Upper lobe of right lung (tissue), 1 donor: ENCODE results near the gene FCRL5. TPM values are rescaled to one million over a fixed set of nuclear protein-coding genes. Genes with fewer than 3 reads are reported as not detected.

Experiments used
- ATAC-seq: fragments of 200-7000 bp; cut with Tn5 transposase; one replicate; pipeline ENCODE4 v1.9.1; 2020; ENCODE audit warnings: mild to moderate bottlenecking, moderate library complexity
- DNase-seq: peaks from one replicate; pipeline ENCODE4 v3.0.0-alpha.2; 2020
- H3K27ac ChIP-seq: fragments of 200-600 bp; one replicate; pipeline ENCODE4 v1.8.0; 2022
- H3K27me3 ChIP-seq: fragments of 200-600 bp; one replicate; pipeline ENCODE4 v1.8.0; 2022; ENCODE audit warnings: mild to moderate bottlenecking
- H3K36me3 ChIP-seq: fragments of 200-600 bp; one replicate; pipeline ENCODE4 v1.8.0; 2022
- H3K4me1 ChIP-seq: fragments of 200-600 bp; one replicate; pipeline ENCODE4 v1.8.0; 2022
- H3K4me3 ChIP-seq: fragments of 200-600 bp; one replicate; pipeline ENCODE4 v1.8.0; 2022; ENCODE audit warnings: mild to moderate bottlenecking
- H3K9me3 ChIP-seq: fragments of 200-600 bp; one replicate; pipeline ENCODE4 v1.8.0; 2022
- intact Hi-C: fragments of 100-400 bp; cut with DNase I; formaldehyde crosslinking; loops from one replicate; pipeline ENCODE4 v1.11.0; 2022
- total RNA-seq: library from RNA; stranded (reverse); fragmentation: NEBNext Ultra II Directional; extraction: Animal tissue kit (Norgen Biotek cat#: 25700); gene quantifications from one replicate; pipeline ENCODE4 v1.2.1, GENCODE V29; 2021
- TF ChIP-seq, protein P1 (sequence below): fragments of 200-600 bp; IDR thresholded peaks from one replicate; pipeline ENCODE4 v1.8.0; 2022; ENCODE audit warnings: antibody characterized with exemption
- donor health status: DM: no; HTN: yes; CAD: no; lungs with severe emphysema.

Gene FCRL5
- total RNA-seq, 1 donor from 2014 or later, result 0.93 TPM

DNA sequence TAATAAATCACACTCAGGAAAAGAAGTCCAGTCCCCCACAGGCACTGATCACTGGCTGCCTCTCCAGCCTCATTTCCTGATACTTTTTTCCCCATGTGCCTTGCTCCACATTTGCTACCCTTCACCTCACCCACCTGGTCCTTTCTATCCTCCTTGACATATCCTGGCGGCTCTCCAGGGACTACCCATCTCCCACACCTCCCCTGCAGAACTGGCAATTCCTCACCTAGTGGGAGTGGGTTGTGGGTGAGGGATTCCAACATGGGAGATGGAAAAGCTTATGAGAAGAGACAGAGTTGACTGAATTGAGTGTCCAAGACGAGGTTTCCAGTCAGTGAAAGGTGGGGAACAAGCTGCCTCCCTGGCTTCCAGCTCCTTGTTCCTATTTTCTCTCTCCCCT lies 69.6 kb downstream of the FCRL5 start:
- H3K27ac ChIP-seq, result no peak overlapping the region

GRCh38 chr1:157482174-157482573 lies 70.1 kb downstream of the FCRL5 start:
- DNase-seq, result no peak
- Histone ChIP-seq H3K4me1 (no peaks in the 10 kb centered on the region), H3K9me3 (no peaks in the 10 kb centered on the region), H3K27me3 (no peaks in the 10 kb centered on the region), H3K27ac (no peak overlapping the region), H3K36me3 (no peaks in the 10 kb centered on the region), H3K4me3 (no peak overlapping the region)
- TF ChIP-seq, protein P1, sequence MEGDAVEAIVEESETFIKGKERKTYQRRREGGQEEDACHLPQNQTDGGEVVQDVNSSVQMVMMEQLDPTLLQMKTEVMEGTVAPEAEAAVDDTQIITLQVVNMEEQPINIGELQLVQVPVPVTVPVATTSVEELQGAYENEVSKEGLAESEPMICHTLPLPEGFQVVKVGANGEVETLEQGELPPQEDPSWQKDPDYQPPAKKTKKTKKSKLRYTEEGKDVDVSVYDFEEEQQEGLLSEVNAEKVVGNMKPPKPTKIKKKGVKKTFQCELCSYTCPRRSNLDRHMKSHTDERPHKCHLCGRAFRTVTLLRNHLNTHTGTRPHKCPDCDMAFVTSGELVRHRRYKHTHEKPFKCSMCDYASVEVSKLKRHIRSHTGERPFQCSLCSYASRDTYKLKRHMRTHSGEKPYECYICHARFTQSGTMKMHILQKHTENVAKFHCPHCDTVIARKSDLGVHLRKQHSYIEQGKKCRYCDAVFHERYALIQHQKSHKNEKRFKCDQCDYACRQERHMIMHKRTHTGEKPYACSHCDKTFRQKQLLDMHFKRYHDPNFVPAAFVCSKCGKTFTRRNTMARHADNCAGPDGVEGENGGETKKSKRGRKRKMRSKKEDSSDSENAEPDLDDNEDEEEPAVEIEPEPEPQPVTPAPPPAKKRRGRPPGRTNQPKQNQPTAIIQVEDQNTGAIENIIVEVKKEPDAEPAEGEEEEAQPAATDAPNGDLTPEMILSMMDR, result no peak
- ATAC-seq, result no peak
- intact Hi-C loops, result no loop called here

More for the DNA sequence above, 69.6 kb downstream of the FCRL5 start:
- intact Hi-C loops, result no loop called here
- Histone ChIP-seq H3K36me3 (no peaks in the 10 kb centered on the region), H3K4me1 (no peaks in the 10 kb centered on the region), H3K9me3 (no peaks in the 10 kb centered on the region), H3K27me3 (no peaks in the 10 kb centered on the region), H3K4me3 (no peak overlapping the region)
- TF ChIP-seq, protein P1, result no peak
- DNase-seq, result no peak
- ATAC-seq, result no peak

- TF ChIP-seq, protein P1, result no peak
- H3K4me3 ChIP-seq, result no peak overlapping the region
- no peaks in the 10 kb centered on the region for H3K27me3 ChIP-seq
- H3K27ac ChIP-seq, result no peak overlapping the region
- intact Hi-C loops, result no loop called here
- DNase-seq, result no peak
- H3K36me3 ChIP-seq, result no peaks in the 10 kb centered on the region
- peaks cover 7% of the 10 kb centered on the region for H3K9me3 ChIP-seq
- H3K4me1 ChIP-seq, result no peaks in the 10 kb centered on the region
- no peak for ATAC-seq
Measured at GRCh38 chr1:157478030-157478429, 74.3 kb downstream of the FCRL5 start.

DNA sequence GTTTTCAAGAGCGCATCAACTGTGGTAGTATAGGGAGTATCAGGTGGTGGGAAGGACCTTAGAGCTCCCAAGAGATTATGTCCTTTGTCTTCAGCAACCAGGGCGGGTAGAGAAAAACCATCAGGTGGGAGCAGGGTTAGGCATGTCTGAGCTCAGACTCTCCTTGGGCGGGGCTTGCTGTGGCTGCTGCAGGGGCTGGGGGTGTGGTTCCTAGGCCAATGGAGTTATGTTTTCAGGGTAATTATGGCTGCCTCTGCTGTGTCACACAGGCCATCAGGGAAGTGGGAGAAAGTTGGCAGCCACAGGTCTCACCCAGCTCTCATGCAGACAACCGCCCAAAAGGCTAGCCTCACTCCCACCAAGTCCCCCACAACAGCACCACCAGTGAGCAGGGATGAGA lies 74.9 kb downstream of the FCRL5 start:
- ATAC-seq (no peak), DNase-seq (no peak)
- H3K4me3 ChIP-seq, result no peak overlapping the region
- H3K27ac ChIP-seq, result no peak overlapping the region
- intact Hi-C loops, result no loop called here
- TF ChIP-seq, protein P1, result no peak
- H3K9me3 ChIP-seq, result peaks cover 7% of the 10 kb centered on the region
- no peaks in the 10 kb centered on the region for H3K36me3 ChIP-seq
- H3K4me1 ChIP-seq, result no peaks in the 10 kb centered on the region
- no peaks in the 10 kb centered on the region for H3K27me3 ChIP-seq

- intact Hi-C loops, result no loop called here
- Histone ChIP-seq H3K4me3 (no peak overlapping the region), H3K27me3 (no peaks in the 10 kb centered on the region), H3K9me3 (peaks cover 7% of the 10 kb centered on the region), H3K27ac (no peak overlapping the region), H3K36me3 (no peaks in the 10 kb centered on the region), H3K4me1 (no peaks in the 10 kb centered on the region)
- DNase-seq, result no peak
- ATAC-seq, result no peak
- TF ChIP-seq, protein P1, result no peak
Measured at GRCh38 chr1:157472959-157473358, 79.4 kb downstream of the FCRL5 start.

DNA sequence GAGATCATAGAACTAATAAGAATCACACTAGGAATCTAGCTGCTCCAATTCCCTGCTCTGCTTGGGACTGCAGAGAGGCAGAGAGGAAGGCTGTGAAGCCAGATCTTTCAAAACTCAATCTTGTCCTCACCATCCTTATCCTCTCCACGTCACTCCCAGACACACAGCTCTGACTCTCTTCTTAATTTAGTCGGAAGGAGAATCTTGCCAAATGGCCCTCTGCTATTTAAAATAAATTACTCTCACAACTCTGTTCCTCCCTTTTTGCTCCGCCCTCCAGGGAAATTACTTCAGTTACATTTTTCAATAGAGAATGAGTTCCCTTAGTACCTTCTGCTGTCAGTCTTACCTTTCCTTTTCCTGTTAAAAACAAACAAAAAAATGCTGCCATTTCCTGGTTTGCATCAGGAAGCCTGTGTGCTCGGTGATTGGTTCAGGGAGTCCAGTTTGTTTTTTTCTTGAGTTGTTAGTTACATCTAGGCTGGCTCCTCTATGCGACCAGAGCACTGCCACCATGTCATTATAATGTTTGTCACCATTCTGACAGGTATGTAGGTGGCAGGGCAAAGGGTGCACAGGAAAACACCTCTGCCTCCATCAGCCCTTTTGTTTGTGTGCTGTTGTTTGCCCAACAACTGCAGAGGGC lies 80.1 kb downstream of the FCRL5 start:
- DNase-seq (no peak), ATAC-seq (no peak)
- H3K27me3 ChIP-seq, result no peaks in the 10 kb centered on the region
- H3K4me3 ChIP-seq, result no peak overlapping the region
- intact Hi-C loops, result no loop called here
- no peaks in the 10 kb centered on the region for H3K4me1 ChIP-seq
- peaks cover 7% of the 10 kb centered on the region for H3K9me3 ChIP-seq
- no peaks in the 10 kb centered on the region for H3K36me3 ChIP-seq
- H3K27ac ChIP-seq, result no peak overlapping the region
- TF ChIP-seq, protein P1, result no peak
